Measurements from ENCODE around the gene TFF2.

Gene TFF2

DNA sequence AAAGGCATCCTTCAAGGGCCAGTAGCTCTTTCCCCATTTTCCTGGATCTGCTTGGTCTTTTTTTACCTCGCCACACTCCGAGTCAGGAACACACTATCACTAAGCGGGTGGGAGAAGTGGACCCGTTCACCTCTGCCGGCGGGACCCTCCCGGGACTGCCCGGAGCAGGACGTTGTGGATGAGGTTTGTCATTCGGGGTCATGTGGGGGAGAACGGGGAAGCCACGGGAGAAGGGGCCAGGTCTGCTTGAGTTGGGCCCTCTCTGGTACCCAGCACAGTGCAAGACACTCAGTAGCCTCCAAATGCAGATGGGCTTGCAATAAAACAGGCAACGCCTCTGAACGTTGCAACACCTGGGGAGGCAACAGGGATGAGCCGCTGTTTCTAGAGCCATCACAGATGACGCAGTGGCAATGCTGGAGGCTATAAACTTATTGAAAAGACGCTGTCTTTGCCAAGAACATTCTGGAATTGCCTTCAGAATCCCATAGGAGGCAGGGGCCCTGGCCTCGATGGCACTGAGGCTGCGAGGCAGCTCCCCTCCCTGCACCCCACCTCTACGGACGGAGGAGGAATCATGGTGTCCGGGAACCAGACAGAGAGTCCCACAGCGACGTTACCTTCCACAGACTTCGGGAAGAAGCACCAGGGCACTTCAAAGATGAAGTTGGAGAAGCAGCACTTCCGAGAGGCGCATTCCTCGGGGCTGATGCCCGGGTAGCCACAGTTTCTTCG, 3.8 kb downstream of the TFF2 start:
- DNase-seq (ENCODE audit: low spot score), result no peak

DNA sequence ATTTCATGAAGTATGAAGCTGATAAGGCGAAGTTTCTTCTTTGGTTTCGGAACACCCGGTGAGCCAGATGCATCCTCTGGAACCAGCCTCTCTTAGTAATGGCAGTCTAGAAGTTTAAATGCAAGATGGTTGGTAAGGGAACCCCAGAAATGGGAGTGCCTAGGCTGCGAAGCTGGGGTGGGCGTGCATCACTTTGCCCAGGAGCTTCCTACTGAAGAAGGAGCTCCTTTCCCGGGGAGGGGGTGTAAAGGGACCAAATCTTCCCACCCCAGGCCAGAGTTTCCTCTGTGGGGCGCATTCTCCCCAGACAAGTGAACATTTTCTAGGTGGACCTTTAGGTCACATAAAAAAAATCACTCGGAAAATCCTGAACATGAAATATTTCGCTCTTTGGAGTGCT, 4.4 kb downstream of the TFF2 start:
- no peak for DNase-seq (ENCODE audit: low spot score)

DNA sequence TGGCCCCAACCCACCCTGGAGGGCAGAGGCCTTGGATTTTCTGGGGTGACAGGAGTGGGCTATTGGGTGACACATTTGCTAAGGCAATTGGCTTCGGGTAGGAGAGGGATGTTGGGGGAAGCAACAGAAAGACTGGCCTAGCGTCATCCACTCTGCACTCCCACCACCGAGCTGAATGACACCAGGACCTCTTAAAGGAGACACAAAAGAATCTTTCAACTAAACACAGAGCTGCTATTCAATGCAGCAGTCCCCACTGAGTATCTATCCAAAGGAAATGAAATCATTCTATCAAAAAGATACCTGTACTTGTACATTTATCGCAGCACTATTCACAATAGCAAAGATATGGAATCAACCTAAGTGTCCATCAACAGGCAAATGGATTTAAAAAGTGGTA, 6.2 kb downstream of the TFF2 start:
- no peak for DNase-seq (ENCODE audit: low spot score)

DNA sequence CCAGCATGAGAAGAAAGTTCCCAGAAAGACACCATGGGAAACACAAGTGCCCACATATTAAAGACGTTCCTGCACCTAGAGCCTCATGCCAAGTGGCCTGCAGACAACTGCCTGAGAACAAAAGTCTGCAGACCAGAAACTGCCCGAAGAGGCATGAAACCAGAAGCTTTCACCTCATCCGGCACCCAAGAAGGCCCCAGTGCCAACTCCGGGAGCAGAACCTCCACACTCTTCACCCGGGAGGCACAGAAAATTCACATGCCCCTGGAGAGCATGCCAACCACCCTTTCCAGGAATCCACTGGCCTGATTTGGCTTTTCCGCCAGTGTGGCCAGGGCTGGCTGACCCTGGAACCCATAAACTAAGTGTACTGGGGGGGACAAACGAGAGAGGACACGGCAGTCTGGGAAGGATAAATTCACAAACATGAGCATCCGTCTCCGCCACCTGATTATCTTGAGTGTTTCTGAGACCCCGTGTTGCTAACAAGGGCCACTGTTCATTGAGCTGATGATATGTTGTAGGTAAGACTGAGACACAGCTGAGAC, 6.8 kb downstream of the TFF2 start:
- DNase-seq (ENCODE audit: low spot score), result no peak

DNA sequence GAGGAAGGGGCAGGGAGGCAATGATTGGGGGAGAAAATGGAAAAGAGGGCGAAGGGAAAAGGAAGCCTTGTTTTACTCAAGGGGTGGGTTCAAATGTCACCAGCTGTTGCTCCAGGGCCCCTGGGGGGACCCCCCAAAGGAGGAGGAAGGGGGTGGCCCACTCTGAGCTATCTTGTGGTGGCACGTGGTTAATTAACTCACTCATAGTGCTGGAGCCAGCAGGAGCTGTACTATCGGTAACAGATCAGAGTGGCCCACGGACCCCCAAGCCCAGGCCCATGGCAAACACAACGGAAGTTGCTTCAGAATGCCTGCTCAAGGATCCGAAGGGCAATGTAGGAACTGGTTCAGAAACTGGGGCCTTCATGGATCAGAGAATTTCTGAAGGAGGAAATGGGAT, 7.2 kb downstream of the TFF2 start:
- DNase-seq (ENCODE audit: low spot score), result no peak

DNA sequence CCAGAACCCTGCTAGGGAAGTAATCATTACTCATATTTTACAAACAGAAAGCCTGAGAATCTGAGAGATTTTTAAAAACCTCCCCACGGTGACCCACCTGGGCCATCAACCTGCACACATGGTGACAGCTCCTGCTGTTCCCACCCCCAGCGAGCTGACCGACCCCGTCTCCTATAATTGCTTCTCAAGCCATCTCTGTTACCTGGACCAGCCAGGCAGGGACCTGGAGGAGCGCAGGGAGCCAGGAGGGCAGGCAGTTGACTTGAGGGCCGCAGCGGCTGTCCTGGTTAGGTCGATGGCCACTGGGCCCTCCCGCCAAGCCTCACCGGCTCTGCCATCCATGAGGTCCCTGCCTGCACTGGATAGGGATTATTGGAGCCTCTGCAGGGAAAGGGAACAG, 7.7 kb downstream of the TFF2 start:
- DNase-seq (ENCODE audit: low spot score), result no peak

DNA sequence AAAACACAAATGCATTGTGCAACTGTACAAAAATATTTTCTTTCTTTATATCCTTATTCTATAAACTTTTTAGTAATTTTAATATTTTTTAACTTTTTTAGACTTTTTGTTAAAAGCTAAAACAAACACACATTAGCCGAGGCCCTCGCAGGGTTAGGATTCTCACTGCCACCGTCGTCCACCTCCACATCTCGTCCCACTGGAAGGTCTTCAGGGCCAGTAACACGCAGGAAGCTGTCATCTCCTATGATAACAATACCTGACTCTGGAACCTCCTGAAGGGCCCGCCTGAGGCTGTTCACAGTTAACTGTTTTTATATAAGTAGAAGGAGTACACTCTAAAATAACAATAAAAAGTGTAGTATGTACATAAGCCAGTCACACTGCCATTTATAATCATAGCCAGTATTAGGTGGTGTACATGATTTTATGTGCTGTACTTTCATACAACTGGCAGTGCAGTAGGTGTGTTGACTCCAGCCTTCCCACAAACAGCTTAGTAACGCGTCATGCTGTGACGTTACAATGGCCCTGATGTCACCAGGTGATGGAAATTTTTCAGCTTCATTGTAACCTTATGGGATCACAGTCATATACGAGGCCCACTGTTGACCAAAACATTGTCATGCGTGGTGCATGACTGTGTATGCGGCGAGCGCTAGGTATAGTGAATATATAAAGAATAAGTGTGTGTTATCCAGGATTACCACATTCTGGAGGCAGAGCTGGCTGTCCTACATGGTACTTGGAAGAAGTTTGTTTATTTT, 8.8 kb downstream of the TFF2 start:
- no peak for DNase-seq (ENCODE audit: low spot score)

DNA sequence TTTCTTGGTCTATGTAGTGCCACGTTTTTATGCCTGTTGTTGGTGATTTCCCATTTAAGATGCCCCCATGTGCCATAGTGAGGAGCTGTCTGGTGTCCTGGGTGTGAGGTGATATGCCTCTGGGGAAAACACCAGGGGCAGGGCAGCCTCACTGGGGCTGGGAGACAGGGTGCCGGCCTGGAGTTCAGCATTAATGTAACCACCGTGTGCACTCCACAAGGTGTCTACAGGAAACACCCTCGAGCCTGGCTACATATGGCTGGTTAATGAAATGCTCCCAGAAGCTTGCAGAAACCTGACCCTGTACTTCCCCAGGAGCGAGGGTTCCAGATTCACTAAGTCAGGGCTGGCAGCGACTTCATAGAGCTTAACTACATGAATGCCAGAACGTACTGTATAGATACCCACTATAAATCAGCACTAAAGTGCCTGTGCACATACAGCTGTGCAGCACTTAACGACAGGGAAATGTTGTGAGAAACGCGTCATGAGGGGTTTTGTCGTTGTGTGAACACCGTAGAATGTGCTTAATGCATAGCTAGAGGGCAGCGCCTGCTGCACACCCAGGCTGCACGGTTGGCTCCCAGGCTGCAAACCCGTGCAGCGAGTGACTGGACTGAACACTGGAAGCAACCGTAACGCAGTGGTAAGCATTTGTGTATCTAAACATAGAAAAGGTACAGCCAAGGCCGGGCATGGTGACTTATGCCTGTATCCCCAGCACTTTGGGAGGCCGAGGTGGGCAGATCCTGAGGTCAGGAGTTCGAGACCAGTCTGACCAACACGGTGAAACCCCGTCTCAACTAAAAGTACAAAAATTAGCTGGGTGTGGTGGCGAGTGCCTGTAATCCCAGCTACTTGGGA, 10.4 kb downstream of the TFF2 start:
- no peak for DNase-seq (ENCODE audit: low spot score)

DNA sequence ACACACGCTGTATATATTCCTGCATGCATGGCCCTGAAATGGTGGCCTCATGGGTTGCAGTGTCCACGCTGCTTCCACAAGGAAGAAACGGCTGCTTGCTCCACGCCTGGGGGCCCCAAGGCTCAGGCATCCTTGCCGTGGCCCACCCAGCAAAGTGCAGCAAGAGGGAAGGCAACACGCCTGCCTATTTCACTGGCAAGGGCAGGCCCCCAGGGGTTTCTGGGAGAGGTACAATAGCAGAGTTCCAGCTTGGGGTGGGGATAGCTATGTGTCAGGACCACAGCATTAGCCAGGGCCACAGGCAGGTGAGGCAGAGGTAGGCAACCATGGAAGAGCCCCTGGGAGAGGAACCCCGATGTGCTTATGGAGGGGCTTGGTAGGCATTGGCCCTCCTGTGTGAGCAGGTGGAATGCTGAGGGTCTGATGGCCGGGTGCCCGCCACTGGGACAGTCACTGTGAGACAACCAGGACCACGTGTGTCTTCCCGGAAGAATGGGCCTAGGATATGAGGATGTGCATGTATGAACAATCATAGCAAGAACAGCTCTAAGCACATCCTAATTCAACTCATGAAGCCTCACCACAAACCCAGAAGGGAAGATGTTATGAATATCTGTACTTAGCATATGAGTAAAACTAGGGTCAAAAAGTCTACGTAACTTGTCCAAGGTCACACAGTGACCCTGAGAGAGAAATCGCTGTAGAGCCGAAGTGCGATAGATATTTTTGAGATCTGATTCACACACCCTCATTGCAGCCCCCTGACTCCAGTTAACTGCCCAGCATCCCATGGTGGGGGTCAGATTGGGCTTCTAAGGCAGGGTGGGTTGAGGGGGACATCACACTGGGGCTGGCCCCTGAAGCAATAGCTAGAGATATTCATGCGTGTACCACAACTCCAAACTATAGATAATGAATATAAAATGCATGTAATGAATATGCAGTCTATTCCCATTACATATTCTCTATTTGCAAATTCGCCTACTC, 11.8 kb downstream of the TFF2 start:
- no peak for DNase-seq (ENCODE audit: low spot score)

DNA sequence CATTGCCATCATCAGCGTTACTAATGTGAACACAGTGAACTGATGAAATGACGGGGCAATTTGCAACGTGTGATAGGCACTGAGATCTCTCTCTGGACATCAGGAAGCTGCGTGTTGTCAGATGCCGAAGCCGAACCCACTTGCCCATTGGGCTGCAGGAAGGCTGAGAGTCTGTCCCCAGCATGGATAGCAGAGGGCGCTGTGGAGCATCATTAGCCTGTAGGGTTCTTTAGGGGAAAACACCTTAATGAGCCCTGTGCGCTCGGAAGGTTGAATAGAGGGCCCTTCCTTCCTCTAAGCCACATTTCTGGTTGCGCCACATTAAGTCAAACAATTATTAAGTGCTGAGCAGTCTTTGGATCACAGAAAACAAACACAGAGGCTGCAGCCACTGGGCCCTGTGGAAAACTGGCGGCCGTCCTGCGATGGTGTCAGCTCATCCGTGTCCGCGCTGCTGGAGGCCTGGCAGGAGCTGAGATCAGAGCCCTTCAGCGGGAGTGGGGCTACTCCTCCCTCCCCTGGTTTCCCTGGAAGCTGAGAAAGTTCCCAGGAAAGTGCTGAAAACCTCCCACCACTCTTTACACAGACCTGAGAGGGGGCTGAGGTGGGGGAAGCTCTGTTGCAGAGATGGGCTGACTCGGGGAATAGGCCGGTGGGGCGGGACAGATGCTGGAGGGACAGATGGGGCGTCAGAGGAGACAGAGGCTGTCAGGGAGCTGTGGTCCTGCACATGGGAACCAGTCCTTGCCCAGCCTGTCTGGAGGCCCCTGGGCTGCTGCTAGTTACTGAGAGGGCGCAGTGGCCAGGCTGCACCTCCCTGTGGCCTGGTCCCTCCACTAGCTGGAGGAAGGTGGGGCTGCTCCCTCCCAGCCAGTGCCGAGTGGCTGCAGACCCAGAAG, 12.7 kb downstream of the TFF2 start:
- DNase-seq (ENCODE audit: low spot score), result no peak

DNA sequence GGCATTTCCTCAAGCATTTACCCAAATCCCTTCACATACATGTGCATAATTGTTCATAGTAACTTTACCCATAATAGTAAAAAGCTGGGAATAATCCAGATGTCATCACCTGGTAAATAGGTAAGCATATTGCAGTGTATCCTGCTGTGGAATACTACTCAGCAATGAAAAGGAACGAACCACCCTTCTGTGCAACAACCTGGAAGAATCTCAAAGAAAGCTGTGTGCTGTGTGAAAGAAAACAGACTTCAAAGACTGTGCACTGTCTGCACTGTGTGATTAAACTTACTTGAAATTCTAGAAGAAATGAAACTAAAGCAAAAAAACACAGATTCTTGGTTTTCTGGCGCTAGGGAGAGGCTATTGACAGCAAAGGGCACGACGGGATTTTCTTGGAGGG, 13.5 kb downstream of the TFF2 start:
- no peak for DNase-seq (ENCODE audit: low spot score)

DNA sequence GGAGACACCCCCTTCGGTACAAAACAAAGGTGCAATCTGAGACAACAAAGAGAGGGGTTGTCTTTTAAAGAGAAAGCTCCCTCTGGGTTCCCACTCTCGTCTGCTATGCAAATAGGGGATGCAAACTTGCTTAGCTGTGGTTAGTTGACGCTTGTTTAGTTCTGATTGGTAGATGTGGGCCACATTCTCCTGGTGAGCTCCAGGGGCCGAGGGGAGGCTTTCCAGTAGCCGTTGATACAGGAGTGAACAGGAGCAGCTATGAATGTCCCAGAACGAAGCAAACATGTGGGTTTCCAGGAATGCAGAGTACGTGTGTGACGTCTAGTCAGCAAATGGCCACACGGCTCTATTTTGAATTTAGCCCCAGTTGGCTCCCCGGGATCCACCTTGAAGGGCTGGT, 14.7 kb downstream of the TFF2 start:
- DNase-seq (ENCODE audit: low spot score), result no peak

DNA sequence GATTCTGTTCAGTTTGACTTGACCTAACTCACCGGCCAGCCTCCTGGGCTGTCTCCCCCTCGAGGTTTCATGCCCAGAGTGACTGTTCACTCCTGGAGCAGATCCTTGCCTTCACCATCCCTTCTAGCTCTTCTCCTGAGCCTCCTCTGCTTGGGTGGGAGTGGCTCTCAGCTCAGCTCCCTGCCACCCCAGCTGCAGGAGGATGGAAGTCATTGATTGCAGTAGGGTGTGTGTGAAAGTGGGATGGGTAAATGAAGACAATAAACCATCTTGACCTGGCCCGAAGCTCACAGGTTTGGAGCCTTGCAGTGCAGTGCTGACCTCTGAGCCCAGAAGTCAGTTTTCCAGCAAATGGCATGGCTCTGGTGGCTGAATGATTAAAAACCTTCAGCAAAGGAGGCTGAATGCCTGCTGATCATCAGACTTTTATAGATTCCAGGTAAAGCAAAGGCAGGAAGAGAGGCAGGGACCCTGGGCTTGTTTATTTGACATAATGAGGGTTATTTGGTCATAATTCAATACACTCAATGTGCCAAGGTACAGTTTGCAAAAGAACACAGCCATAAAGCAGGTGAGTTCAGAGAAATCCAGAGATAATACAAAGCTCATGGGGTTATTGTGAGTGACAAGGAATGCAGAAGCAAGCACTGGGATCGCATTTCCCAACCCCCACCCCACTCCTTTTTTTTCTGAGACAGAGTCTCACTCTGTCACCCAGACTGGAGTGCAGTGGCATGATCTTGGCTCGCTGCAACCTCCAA, 18.1 kb downstream of the TFF2 start:
- no peak for DNase-seq (ENCODE audit: low spot score)

DNA sequence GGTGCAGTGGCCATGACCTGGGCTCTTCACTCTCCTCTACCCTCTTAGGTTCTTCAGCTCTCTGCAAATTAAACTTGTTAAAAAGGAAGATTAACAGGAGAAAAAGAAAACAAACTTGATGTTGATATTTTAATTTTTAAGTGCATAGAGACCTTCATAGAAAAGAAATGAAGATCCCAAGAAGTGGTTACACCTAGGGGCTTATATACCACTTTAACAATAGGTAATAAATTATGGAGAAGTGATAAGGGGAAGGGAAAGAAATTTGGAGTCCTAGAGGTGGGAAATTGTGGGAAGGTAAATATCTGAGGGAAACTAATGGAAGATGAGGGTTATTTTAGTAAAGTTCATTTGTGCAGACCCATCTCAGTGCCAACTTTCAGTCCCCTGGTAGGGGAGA, 19.1 kb downstream of the TFF2 start:
- DNase-seq (ENCODE audit: low spot score), result no peak

DNA sequence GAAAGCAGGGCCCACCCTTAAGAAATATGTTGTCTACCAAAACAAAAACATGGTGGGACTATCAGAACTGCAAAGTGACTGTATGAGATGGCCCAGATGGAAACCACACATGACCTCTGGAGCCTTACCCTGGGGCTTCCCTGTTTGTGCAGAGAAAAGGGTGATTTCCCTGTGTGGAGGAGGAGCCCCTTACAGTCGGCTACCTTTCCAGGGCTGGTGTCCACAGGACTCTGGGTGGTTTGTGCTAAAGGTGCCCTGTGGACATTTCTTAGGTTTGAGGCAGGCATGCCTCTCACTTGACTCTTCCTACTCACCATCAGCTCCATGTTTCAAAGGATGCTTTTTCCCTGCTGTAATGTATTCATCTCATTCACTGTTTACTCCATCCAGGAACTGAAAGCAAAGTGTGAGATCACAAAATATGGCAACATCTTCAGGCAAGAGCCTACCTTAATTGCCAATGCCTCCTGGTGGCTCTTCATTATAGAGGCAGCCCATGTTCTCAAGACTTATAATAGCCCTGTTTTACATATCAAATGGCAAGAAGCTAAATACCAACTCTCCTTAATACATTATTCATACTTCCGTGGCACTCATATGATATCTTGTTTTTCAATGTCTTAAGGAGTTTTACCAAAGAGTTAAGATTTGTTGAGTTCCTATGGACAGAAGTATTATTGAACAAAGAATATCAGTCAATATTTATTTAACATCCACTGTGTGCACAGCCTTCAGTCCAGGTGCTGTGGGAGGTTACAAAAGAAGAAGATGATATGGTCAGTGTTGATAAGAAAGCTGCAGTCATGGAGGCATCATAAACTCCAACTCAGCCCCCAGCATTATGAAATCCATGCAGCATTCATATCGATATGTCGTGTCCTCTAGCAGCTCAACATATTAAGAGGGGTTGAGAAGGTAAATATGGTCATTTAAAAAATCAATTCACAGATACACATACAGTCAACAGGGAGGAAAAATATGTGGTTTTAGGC, 20.1 kb downstream of the TFF2 start:
- DNase-seq (ENCODE audit: low spot score), result no peak

DNA sequence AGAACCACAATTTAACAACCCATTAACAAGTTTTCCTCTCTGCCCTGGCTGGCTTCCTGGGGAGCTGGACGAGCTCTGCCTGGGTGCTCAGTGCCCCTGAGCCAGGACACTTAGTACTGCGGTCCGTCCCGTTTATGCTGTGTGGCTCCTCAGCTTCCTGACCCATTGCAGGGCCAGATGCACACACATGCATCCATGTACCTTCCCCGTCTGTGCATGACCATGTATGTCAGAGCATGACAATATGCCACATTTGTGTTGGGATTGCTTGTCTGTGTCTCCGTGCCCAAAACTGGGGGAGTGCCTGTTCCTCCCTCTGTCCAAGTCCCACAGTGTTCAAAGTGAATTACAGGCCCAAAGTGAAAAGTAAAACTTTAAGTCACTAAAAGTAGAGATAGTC, 25.9 kb downstream of the TFF2 start:
- no peak for DNase-seq (ENCODE audit: low spot score)

DNA sequence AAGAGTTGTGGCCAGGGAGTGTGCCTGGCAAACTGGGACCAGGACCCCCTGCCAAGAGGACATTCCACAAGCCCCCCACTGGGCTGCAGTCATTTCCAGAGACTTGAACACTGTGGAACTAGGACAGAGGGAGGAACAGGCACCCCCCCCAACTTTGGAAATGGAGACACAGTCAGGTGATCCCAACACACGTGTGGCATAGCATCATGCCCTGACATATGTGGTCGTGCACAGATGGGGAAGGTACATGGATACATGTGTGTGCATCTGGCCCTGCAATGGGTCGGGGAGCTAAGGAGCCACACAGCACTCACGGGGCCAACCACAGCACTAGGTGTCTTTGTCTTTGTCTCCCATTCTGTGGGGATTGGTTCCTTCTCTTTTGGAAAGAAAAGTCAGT, 28.9 kb downstream of the TFF2 start:
- no peak for DNase-seq (ENCODE audit: low spot score)

DNA sequence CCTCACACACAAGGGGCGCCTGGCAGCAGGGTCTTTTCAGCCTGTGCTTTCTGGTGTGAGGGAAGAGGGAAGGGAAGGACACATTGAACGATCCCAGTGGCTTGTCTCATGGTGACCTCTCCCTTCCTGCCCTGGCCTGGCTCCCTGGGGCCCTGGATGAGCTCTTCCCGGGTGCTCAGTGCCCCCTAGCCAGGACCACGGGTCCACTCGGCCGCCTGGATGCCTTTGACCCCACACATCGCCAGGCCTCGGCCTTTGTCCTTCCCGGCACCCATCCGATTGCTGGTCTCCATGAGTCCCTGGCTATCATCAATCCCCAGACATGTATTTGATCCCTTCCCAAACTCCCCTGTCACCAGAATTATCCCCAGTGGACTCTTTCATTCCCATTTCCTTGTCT, 29.6 kb downstream of the TFF2 start:
- DNase-seq (ENCODE audit: low spot score), result no peak

Measured in GM03348 (cell line).